Measurements from ENCODE around the gene LACTB. TPM values are rescaled to one million over a fixed set of nuclear protein-coding genes. Genes with fewer than 3 reads are reported as not detected.

Gene LACTB
- total and polyA plus RNA-seq, 2 experiments from 2014 or later = 15.2 to 20.9 TPM

DNA sequence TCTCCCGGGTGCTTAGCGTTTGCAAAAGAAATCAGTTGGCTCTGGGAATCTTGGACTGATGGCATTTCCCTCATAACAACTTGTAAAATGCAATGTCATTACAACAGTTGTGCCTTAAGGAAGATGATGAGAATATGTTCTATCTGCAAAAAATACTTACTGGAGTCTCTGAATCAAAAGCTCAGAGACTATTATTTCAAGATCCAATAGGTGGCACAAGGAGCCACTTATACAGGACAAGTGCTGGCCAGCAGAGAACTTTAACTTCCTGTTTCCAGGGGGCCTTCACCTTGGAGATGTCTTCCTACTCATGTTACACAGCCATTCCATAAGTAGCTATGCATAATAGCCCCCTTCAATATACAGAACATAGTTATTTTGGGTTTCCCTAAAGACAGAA, 44.6 kb downstream of the LACTB start:
- Histone ChIP-seq H3K36me3 (ENCODE audit: insufficient read depth) (no peaks in the 10 kb centered on the region), H3K27ac (ENCODE audit: low read depth) (peak overlapping the region; percentile 29; the same call in 1 of the 2 replicates), H3F3A (replicated peaks; ENCODE audit: low read depth) (no peaks in the 10 kb centered on the region), H3K79me2 (replicated peaks; ENCODE audit: insufficient read depth) (no peaks in the 10 kb centered on the region), H3K27me3 (ENCODE audit: insufficient read depth) (no peaks in the 10 kb centered on the region), H4K20me1 (replicated peaks; ENCODE audit: insufficient read depth) (no peaks in the 10 kb centered on the region), H3K4me2 (no peak overlapping the region), H3K4me3 (no peak overlapping the region), H3K9me2 (ENCODE audit: insufficient read depth) (0 out of 2 replicates have a peak, but pooled peaks cover 2% of the 10 kb centered on the region), H3K4me1 (ENCODE audit: insufficient read depth) (peaks cover 6% of the 10 kb centered on the region), H2AFZ (no peak overlapping the region)
- H3K4me3 Mint-ChIP-seq = no peak overlapping the region
- H3K4me1 Mint-ChIP-seq = peaks cover 10% of the 10 kb centered on the region
- H3K36me3 Mint-ChIP-seq (ENCODE audit: low read depth) = no peaks in the 10 kb centered on the region
- no peak for ATAC-seq
- TF ChIP-seq JUNB (IDR thresholded peaks at IDR 0.05; ENCODE audit: unreplicated experiment) = no peak
- TF ChIP-seq, protein P1, sequence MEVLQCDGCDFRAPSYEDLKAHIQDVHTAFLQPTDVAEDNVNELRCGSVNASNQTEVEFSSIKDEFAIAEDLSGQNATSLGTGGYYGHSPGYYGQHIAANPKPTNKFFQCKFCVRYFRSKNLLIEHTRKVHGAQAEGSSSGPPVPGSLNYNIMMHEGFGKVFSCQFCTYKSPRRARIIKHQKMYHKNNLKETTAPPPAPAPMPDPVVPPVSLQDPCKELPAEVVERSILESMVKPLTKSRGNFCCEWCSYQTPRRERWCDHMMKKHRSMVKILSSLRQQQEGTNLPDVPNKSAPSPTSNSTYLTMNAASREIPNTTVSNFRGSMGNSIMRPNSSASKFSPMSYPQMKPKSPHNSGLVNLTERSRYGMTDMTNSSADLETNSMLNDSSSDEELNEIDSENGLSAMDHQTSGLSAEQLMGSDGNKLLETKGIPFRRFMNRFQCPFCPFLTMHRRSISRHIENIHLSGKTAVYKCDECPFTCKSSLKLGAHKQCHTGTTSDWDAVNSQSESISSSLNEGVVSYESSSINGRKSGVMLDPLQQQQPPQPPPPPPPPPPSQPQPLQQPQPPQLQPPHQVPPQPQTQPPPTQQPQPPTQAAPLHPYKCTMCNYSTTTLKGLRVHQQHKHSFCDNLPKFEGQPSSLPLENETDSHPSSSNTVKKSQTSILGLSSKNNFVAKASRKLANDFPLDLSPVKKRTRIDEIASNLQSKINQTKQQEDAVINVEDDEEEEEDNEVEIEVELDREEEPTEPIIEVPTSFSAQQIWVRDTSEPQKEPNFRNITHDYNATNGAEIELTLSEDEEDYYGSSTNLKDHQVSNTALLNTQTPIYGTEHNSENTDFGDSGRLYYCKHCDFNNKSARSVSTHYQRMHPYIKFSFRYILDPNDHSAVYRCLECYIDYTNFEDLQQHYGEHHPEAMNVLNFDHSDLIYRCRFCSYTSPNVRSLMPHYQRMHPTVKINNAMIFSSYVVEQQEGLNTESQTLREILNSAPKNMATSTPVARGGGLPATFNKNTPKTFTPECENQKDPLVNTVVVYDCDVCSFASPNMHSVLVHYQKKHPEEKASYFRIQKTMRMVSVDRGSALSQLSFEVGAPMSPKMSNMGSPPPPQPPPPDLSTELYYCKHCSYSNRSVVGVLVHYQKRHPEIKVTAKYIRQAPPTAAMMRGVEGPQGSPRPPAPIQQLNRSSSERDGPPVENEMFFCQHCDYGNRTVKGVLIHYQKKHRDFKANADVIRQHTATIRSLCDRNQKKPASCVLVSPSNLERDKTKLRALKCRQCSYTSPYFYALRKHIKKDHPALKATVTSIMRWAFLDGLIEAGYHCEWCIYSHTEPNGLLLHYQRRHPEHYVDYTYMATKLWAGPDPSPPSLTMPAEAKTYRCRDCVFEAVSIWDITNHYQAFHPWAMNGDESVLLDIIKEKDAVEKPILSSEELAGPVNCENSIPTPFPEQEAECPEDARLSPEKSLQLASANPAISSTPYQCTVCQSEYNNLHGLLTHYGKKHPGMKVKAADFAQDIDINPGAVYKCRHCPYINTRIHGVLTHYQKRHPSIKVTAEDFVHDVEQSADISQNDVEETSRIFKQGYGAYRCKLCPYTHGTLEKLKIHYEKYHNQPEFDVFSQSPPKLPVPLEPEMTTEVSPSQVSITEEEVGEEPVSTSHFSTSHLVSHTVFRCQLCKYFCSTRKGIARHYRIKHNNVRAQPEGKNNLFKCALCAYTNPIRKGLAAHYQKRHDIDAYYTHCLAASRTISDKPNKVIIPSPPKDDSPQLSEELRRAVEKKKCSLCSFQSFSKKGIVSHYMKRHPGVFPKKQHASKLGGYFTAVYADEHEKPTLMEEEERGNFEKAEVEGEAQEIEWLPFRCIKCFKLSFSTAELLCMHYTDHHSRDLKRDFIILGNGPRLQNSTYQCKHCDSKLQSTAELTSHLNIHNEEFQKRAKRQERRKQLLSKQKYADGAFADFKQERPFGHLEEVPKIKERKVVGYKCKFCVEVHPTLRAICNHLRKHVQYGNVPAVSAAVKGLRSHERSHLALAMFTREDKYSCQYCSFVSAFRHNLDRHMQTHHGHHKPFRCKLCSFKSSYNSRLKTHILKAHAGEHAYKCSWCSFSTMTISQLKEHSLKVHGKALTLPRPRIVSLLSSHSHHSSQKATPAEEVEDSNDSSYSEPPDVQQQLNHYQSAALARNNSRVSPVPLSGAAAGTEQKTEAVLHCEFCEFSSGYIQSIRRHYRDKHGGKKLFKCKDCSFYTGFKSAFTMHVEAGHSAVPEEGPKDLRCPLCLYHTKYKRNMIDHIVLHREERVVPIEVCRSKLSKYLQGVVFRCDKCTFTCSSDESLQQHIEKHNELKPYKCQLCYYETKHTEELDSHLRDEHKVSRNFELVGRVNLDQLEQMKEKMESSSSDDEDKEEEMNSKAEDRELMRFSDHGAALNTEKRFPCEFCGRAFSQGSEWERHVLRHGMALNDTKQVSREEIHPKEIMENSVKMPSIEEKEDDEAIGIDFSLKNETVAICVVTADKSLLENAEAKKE (CRISPR knock-in tag; IDR thresholded peaks at IDR 0.05) = no peak
- TF ChIP-seq STAT1 (IDR thresholded peaks at IDR 0.05; ENCODE audit: unreplicated experiment) = no peak
- no peak for TF ChIP-seq CREB1 (CRISPR knock-in tag; IDR thresholded peaks at IDR 0.05; ENCODE audit: low read depth)
- TF ChIP-seq POLR2AphosphoS5 (IDR thresholded peaks at IDR 0.05; ENCODE audit: low read depth) = no peak
- TF ChIP-seq, protein P2, sequence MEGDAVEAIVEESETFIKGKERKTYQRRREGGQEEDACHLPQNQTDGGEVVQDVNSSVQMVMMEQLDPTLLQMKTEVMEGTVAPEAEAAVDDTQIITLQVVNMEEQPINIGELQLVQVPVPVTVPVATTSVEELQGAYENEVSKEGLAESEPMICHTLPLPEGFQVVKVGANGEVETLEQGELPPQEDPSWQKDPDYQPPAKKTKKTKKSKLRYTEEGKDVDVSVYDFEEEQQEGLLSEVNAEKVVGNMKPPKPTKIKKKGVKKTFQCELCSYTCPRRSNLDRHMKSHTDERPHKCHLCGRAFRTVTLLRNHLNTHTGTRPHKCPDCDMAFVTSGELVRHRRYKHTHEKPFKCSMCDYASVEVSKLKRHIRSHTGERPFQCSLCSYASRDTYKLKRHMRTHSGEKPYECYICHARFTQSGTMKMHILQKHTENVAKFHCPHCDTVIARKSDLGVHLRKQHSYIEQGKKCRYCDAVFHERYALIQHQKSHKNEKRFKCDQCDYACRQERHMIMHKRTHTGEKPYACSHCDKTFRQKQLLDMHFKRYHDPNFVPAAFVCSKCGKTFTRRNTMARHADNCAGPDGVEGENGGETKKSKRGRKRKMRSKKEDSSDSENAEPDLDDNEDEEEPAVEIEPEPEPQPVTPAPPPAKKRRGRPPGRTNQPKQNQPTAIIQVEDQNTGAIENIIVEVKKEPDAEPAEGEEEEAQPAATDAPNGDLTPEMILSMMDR (conservative IDR thresholded peaks at IDR 0.05; ENCODE audit: low read depth in 2 of 2) = peak; percentile 6 to 45; a peak in 2 of 4 replicates
- no peaks in the 10 kb centered on the region for H3K9me3 Mint-ChIP-seq
- H3K27me3 Mint-ChIP-seq (ENCODE audit: insufficient read depth, low read depth, poor library complexity) = no peaks in the 10 kb centered on the region
- H3K27ac Mint-ChIP-seq = no peak overlapping the region
- peak; percentile 24 for DNase-seq (ENCODE audit: low spot score)

Measured in GM23338 (cell line).